Measurements from ENCODE around the gene SLC31A2.

DNA sequence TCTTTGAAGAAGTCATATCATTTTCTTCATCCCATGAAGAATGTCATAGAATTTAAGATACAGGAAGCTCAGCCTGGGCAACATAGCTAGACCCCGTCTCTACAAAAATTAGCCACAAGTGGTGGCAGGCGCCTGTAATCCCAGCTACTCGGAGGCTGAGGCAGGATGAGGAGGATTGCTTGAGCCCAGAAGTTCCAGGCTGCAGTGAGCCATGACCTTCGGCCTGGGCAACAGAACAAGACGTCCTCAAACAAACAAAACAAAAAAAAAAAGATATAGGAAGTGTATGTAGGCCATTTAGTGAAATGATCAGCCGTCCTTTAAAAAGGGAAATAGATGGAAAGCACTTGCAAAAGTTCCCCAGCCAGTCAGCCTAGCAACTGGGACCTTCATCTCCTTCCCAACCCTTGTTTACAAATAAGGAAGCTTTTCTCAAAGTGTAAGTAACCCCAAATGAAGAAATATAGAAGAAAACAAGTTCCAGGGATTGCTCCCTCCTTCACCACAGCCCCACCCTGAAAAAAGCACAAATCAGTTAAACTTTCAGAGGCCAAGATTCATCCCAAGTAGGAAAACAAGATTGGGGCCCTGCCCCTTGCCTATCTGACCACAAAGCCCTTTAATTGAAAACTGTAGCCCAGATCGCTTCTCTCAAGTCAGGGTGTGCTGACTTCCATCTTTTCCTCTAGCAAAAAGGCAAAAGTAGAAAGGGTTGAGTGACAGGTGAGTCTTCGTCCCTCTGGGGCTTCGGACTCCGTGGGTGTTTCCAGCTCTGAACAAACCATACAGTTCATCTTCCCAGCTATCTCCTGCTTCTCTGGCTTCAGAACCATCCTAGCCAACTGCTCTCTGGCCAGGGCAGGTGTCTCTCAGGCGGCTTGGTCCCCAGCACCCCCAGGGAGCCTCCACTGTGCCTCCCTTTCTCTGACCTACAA lies 1.2 kb downstream of the SLC31A2 start:
- TF ChIP-seq, protein P1, sequence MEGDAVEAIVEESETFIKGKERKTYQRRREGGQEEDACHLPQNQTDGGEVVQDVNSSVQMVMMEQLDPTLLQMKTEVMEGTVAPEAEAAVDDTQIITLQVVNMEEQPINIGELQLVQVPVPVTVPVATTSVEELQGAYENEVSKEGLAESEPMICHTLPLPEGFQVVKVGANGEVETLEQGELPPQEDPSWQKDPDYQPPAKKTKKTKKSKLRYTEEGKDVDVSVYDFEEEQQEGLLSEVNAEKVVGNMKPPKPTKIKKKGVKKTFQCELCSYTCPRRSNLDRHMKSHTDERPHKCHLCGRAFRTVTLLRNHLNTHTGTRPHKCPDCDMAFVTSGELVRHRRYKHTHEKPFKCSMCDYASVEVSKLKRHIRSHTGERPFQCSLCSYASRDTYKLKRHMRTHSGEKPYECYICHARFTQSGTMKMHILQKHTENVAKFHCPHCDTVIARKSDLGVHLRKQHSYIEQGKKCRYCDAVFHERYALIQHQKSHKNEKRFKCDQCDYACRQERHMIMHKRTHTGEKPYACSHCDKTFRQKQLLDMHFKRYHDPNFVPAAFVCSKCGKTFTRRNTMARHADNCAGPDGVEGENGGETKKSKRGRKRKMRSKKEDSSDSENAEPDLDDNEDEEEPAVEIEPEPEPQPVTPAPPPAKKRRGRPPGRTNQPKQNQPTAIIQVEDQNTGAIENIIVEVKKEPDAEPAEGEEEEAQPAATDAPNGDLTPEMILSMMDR (IDR thresholded peaks at IDR 0.05 in 8 of 11, conservative IDR thresholded peaks at IDR 0.05 in 3 of 11): no peak
- peak in 1 of 3 donors; percentile 28 for TF ChIP-seq POLR2A (IDR thresholded peaks at IDR 0.05)
